ENCODE measurements around the gene RAB17.

Gene RAB17

DNA sequence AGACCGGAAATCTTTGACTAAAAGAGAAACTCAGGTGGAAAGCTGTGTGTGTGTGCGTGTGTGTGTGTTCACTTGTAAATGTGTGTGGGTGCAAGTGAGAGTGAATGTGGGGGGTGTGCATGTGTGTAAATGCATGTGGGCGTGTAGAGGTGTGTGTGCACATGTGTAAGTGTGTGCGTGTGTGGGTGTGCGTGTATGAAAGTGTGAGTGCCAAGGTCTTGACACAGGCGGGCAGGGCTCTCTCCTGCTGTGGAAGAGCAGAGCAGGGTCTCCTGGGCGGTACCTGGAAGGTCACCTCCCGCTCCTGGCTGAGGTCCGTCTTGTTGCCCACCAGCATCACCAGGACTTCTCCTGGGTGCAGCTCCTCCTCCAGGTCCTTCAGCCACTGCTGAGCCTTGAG, 13.6 kb downstream of the RAB17 start:
- DNase-seq: no peak

DNA sequence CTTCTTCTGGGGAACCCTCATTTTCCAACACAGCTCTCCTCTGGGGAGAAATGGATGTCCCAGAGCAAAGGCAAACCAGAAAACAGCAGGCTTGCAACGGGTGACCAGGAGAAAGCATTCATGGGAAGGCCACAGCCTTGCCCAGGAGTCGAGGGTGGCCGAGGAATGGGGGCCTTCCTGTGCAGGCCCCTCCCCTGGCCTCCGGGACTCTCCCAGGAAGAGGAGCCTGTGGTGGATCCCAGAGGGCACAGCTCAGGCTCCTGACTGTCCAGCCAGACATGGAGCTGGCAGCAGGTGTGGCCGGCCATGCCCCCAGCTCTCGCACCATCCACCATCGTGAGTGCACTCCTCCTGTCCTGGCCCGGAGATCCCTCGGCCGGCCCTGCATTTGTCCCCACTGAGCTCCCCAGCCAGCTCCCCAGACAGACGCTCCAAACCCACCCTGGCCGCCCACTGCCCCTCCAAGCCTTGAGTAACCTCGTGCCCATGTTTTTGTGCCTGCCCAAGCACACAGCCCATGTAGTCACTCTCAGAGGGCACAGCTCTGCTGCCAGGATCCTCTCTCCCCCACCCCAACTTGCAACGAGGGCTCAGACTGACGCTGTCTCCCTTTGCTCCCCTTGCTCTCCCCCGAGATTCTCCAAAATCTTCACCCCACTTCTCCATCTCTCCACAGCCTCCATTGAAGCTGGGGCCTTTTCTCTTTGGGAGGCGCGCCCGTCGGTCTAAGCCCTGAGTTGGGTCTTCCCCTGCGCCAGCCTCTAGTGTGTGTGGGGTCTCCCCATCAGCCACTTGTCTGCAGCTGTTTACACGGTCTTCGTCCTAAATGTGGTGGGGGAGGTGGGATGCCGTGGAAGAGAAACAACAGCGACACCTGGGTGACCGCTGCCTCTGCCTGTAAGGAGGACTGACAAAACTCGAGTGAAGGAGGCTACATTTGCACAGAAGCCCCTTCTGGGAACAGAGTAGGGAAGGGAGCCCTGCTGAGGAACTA, 14.4 kb downstream of the RAB17 start:
- no peak for DNase-seq

DNA sequence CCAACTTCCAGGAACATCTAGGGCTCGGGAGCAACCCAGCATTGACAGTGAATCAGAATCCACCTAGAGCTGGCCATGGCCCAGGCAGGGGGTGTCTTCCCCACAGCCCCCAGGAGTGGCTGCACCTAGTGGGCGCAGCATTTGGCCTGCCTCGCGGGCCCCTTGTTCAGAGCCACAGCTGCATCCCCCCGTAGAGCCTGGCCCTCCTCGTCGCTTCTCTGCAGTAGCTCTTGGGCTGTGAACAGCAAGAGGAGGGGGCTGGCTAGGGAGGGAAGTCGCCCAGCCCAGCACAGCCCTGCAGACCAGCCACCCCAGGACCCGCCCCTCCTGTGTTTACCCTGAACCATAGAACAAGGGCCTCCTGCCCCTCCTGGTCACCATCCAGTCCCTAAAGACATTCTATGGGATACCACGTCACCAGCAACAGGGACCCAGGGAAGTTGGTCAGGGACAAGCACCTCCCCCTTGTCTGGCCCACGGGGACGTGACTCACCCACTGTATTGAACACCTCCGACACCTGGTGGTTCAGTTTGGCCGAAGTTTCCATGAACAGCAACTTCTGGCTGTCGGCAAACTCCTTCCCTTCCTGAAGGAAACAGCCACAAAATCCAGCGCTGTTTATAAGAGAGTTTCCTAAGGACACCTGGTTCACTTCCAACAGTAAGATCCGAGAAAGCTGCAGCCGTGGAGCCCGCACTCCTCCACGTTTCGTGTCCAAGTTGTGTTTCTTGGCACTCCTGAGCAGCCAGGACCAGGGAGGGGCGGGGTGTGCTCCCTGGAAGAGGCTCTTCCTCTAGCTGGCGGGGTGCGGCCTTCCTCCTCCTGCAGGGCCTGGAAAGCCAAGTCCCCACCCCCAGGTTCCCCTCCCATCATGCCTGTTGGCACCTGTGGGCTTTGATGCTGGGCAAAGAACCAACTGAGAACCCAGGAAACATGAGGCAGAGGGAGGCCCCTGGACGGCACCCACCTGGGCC, 15.4 kb downstream of the RAB17 start:
- no peak for DNase-seq

DNA sequence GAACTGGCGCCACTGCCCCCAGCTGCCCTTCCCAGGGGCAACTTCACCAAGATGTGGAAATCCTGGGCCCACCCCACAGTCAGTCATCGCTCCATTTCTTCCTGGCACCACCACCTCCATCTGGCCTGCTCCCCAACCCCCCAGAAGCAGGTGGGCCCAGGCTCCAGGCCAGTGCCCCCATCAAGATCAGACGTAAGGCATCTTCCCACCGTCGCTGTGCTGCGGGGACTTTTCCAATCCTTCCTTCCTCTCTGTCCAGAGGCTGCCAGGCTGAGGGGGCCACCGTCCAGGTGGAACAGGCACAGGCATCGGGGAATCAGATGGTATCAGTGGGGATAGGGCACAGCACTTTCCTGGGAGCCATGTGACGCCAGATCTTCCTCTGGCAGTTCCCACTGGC, 16.1 kb downstream of the RAB17 start:
- no peak for DNase-seq

DNA sequence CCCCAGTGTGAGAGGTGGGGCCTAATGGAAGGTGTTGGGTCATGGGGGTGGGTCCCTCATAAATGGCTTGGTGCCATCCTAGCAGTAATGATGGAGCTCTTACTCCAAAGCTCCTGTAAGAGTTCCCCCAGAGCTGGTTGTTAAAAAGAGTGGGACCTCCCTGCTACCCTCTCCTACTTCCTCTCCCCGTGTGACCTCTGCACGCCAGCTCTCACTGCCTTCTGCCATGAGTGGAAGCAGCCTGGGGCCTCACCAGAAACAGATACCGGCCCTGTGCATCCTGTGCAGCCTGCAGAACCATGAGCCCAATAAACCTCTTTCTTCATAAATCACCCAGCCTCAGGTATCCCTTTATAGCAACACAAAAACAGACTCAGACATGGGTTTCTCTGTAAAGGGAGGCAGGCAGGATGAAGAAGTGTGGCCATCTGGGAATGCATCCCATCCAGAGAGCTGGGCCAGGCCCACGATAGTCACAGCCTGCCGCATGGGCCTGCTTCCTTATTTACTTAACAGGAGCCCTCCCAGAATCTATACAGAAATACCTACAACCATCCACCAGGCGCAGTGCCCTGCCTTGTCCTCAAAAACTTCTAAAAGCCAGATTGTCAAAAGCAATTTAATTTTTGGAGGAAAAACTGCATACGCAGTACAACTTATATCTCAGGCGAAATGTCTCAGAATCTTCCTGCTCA, 16.7 kb downstream of the RAB17 start:
- no peak for DNase-seq

DNA sequence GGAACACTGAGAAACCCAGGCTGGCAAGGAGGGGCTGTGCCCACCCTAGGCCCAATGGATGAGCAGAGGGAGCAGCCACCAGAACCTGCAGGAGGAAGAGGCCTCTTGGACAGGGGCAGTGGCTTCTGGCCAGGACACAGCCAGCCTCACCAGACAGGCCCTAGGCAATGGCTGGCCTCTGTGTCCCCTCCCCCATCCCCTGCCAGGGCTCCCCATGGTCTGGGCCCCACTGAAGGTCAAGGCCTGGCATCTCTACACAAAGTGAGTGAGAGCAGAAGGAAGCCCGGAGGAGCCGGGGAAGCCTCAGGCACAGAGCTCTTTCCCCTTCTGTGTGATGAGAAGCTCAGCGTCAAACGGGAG, 17.8 kb downstream of the RAB17 start:
- DNase-seq: no peak

DNA sequence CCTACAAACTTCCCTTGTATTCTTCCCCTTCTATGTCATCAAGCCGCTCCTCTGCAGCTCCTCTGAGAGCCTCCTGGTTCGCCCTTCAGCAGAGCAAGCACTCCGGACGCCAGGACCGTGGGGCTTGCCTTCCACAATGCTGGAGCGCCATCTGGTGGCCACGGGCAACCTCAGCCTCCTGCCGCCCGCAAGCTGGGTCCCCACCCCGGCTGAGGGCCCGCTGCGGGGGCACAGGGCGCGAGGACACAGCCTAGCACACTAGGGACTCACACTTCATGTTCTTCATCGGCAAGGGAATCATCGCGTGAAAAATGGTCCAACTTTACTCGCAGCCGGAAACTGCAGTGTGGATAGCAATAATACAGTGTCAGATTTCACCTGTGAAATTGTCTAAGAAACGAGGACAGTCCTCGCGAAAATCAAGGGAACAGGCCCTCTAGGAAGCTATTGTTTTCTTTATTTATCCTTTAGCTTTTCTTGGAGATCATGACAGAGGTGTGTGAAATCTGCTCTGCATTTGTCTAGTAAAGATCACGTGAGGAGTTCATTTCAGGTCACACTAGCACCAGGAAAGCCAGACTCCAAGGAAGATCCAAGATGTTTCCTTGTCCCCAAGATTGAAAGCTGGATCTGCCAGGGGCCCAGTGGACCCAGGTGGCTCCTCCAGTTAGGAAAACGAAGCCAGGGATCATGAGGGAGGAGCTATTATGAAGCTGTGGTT, 18.4 kb downstream of the RAB17 start:
- DNase-seq: peak; percentile 81

DNA sequence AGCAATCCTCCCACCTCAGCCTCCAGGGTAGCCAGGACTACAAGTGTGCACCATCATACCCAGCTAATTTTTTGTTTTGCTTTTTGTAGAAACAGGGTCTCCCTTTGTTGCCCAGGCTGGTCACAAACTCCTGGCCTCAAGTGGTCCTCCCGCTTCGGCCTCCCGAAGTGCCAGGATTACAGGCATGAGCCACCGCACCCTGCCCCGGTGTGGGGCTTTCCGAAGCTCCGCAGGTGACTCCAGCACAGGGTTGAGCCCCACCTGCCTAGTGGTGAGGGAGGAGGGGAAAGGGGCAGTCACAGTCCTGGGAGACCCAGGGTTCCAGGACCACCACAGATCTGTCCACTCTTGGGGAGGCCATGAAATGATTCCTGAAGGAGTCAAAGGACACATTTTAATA, 19.0 kb downstream of the RAB17 start:
- DNase-seq: no peak

DNA sequence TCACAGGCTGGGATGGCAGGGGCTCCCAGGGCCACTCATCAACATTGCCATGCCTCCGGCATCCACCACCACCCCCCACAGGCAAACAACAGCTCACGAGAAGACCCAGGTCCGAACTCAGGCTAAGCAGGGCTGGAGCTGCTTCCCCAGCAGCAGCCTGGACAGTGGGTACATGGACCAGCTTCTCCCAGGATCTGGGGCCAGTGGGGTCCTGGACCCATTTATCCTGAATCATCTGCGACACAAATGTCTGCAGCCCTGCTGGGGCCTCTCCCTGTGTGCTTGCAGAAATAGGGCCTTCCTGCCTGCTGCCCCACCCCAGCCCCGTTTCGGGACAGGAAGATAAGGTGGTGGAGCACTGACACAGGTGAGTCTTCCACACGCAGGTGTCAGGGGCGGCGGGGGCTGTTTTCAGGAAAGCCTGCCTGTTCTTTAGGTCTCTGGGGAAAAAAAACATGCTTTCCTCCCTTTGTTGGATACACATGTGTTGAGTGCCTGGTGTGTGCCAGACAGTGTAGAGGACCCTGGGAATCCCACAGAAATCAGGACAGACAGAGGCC, 19.7 kb downstream of the RAB17 start:
- no peak for DNase-seq

DNA sequence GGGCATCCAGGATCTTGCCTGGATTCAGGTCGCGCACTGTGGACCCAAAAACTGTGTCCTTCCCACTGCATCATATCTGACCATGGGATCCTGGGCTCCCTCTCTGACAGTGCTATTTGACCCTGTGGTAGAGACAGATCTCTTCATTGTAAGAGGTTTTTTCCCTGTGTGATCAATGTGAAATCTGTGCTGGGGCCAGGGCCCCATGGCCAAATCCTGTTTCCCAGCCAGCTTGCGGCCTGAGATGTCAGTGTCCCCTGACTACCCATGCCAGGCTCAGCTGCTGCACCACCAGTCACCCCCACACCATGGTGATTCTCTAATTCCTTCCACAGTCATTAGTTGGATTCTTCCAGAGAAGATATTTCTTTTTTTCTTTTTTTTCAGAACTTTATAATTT, 20.6 kb downstream of the RAB17 start:
- no peak for DNase-seq

DNA sequence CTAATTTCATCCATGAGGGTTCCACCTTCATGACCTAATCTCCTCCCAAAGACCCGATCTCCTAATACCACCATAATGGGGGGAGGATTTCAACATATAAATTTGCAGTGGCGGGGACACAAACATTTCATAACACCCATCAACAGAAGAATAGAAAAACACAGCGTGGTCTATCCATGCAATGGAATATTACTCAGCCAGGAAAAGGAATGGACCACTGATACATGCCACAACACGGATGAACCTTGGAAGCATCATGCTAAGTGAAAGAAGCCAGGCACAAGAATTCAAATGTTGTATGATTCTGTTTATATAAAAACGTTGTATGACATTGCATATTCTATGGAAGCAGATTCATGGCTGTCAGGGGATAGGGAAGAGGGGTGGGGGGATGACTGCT, 21.5 kb downstream of the RAB17 start:
- no peak for DNase-seq

DNA sequence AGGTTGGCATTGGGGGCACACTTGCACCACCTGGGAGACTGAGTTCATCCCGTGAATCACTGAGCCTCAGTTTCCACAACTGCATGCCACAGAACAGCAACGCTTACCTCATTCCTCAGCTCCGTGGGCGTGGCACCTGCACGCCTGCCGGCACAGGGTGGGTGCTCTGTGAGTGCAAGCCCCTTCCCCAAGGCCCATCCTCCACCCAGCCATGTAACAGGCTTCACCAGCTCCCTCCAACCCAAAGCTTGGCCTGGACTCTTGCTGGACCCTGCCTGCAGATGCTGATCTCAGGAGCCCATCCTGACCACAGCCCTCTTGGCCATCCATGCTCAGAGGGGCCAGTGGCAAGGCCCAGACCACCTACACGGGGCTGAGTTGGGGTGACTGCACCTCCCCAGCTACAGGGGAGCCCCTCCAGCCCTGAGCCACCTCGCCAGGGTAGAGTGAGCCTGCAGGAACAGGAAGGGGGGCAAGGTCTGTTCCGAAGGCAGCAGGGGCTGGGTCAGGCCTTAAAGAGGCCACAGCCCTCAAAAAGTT, 22.3 kb downstream of the RAB17 start:
- no peak for DNase-seq

DNA sequence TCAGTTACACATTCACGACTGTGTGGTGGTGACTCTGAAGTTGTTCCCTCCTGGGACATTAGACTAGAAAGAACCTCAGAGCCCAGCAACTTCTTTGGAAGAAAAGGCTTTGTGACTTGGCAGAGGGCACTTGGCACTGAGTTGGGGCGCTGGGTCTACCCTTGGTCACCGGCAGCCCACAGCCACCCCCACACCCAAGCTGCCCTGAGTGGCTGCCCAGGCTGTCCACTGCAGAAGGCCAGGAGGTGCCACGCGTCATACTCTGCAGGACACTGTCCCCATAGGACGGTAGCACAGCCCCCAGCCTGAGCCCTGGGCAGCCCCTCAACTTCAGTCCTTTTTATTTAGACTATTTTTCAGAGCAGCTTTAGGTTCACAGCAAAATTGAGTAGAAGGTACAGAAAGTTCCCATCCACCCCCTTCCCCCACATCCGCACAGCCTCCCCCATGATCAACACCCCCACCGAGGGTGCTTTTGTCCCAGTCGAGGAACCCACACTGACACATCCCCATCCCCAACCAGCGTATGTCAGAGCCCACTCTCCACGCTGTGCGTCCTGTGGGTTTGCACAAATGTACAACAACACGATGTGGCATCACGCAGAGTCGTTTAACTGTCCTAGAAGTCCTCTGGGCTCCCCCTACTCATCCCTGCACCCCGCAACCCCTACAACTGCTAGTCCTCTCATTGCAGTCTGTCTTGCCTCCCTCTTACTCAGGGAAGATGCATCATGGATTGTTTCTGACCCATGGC, 23.1 kb downstream of the RAB17 start:
- DNase-seq: no peak

DNA sequence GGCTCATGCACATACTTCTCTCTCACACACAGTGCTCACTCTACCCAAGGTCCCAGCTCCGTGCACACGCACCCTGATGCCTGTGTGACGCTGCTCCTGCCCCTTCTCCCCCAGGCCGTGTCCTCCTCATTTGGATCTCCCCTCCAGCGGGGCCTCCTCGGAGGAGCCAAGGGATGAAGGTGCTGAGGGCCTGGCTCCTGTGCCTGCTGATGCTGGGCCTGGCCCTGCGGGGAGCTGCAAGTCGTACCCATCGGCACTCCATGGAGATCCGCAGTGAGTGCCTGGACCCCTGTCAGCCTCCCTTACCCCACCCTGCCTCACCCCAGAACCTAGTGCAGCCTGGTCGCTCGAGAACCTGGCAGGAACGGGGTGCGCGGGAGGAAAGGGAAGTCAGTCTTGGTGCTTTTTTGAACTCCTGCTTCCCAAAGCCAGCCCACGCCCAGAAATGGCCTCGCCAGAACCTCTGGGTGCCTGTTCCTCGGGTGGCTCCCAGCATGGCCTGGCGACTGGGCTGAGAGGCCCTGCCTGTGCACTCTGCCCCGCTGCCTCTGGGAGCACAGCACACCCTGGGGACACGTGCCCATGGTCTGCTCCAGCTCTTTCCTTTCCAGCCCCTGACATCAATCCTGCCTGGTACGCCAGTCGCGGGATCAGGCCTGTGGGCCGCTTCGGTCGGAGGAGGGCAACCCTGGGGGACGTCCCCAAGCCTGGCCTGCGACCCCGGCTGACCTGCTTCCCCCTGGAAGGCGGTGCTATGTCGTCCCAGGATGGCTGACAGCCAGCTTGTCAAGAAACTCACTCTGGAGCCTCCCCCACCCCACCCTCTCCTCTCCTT, 23.9 kb downstream of the RAB17 start, which contains the start of gene PRLH:
Gene PRLH, plus strand, starts transcription at position 174 of the 835 bp plus-strand sequence. Its CDS starts 0 bp downstream, at position 174.
- no peak for DNase-seq

DNA sequence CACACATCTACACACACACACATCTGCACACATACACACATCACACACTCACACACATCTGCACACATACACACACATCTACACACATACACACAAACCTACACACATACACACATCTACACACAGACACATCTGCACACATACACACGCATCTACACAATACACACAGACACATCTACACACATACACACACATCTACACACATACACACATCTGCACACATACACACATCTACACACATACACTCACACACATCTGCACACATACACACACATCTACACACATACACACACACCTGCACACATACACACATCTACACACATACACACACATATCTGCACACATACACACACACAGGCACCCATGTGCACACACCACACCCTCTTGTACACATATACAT, 24.6 kb downstream of the RAB17 start:
- DNase-seq: no peak

DNA sequence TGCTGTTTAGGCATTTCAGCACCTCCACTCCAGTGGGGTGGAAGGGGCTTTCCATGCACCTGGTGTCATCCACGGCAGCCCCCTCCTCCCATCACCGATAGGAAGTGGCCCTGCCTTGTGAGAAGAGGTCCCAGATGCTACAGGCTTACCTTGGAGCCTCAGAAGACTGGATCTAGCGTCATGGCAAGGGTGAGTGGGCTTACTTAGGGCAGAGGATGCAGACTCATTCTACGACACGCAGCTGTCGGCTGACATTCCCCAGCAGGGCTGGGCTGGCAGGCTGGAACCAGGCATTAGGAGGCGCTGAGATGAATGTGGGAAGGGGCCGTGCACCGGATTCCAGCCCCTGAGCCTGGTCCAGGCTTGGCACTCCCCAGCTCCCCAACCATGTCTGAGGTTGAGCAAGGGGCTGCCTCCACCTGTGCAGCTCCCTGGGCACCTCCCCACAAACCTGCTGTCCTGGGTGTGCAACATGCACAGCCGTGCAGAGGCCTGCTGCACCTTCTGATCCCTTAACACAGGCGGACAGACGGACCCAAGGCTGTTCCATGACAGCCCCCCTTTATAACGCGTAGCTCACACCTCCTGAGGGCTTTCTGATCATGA, 25.9 kb downstream of the RAB17 start:
- no peak for DNase-seq

DNA sequence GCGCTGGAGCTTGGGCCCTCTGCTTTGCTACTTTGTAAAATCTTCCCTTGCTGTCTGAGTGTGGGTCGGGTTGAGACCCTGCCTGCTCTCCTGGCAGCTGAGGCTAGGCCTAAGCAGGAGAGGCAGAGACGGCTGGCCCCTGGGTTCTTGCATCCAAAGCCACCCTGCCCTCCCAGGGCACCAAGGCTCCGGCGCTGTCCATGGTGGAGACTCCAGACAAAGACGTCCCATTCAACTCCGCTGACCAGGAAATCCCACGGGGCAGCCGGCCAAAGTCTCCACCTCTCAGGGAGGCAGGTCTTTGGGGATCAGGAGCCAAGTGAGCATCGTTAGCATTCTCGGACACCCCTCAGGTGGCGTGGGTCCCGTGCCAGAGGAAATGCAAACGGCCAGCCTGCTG, 26.7 kb downstream of the RAB17 start:
- DNase-seq: no peak

DNA sequence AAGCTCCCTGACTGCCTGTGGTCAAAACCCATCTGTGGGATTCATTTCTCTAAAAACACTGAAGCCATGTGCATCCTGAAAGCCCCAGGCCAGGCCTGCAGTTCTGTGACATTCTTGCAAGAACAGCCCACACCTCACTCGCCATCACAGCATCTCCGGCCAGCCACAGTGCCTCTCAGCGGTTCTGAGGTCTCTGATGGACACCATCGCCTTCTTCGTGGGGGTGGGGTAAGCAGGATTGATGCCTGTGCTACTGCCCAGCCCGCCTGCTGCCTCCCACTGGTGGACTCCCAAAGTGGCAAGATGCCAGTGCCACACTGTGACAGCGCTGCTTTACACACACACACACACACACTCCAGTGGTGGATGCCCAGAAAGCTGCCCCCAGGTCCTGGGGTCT, 29.3 kb downstream of the RAB17 start:
- no peak for DNase-seq

DNA sequence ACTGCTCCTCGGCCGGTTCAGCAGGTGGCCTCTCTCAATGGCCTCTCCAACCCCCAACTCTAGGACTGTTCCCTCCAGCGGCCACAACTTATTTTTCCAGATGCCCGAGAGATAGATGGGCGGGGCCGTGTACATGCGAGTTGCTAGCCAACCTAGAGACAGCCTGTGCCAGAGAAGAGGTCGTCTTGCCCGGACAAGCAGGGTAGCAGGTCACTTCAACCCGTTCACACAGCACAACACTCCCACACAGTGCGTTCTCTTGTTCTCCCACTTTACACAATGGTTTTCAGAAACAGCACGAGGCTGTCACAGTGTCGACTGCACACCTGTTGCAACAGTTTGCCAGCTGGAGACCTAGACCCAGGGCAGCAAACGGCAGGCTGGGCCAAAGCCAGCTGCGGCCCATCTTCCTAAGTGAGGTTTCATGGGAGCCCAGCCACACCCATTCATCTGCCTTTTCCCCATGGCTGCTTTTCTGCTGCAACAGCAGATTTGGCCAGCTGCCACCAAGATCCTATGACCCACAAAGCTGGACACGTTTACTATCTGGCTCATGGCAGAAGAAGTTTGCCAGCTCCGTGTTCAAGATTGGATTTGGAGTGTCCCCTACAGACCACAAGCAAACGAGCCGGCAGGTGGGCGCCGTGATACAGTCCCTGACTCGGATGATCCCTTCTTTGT, 31.4 kb downstream of the RAB17 start:
- no peak for DNase-seq
